HUES48 (cell line): Measurements from ENCODE around the gene POU2AF3.

Experiments
- H3K27ac ChIP-seq: one replicate; pipeline ENCODE4 v1.7.0; 2013; ENCODE audit warnings: low read depth, low read length, inconsistent platforms
- H3K27me3 ChIP-seq: 2 replicates; pipeline ENCODE4 v1.6.1; 2013; ENCODE audit warnings: mild to moderate bottlenecking, low read length; ENCODE audit not compliant: control insufficient read depth, insufficient read depth
- H3K36me3 ChIP-seq: 2 replicates; pipeline ENCODE4 v1.6.1; 2013; ENCODE audit warnings: low read length; ENCODE audit not compliant: control insufficient read depth, insufficient read depth
- H3K4me1 ChIP-seq: 2 replicates; pipeline ENCODE4 v1.6.1; 2013; ENCODE audit warnings: mild to moderate bottlenecking, low read length; ENCODE audit not compliant: control insufficient read depth, insufficient read depth
- H3K4me3 ChIP-seq: 2 replicates; pipeline ENCODE4 v1.5.1; 2013; ENCODE audit warnings: mild to moderate bottlenecking, low read depth, low read length
- H3K9ac ChIP-seq: 2 replicates; pipeline ENCODE4 v1.6.1; 2013; ENCODE audit warnings: mild to moderate bottlenecking, low read depth, low read length, moderate library complexity
- H3K9me3 ChIP-seq: 2 replicates; pipeline ENCODE4 v1.6.1; 2013; ENCODE audit warnings: low read length; ENCODE audit not compliant: control insufficient read depth, insufficient read depth

The POU2AF3 gene

GRCh38 chr11:111301004-111301841 lies 2.9 kb downstream of the POU2AF3 start:
- no peak overlapping the region for H3K27ac ChIP-seq
- peaks cover 30% of the 10 kb centered on the region for H3K4me1 ChIP-seq
- no peak overlapping the region for H3K4me3 ChIP-seq

GRCh38 chr11:111301842-111302118 lies 3.4 kb downstream of the POU2AF3 start:
- Histone ChIP-seq H3K4me3 (no peak overlapping the region), H3K9ac (no peak overlapping the region), H3K27me3 (peaks cover 37% of the 10 kb centered on the region), H3K27ac (no peak overlapping the region), H3K9me3 (no peaks in the 10 kb centered on the region), H3K36me3 (no peaks in the 10 kb centered on the region), H3K4me1 (peaks cover 30% of the 10 kb centered on the region)

More at GRCh38 chr11:111301004-111301841, 2.9 kb downstream of the POU2AF3 start:
- no peak overlapping the region for H3K9ac ChIP-seq
- H3K36me3 ChIP-seq, result no peaks in the 10 kb centered on the region
- no peaks in the 10 kb centered on the region for H3K9me3 ChIP-seq
- H3K27me3 ChIP-seq, result peaks cover 37% of the 10 kb centered on the region

- no peak overlapping the region for H3K27ac ChIP-seq
- no peak overlapping the region for H3K9ac ChIP-seq
- no peaks in the 10 kb centered on the region for H3K36me3 ChIP-seq
- peaks cover 37% of the 10 kb centered on the region for H3K27me3 ChIP-seq
- H3K9me3 ChIP-seq, result no peaks in the 10 kb centered on the region
- peaks cover 30% of the 10 kb centered on the region for H3K4me1 ChIP-seq
- H3K4me3 ChIP-seq, result no peak overlapping the region
These were observed 4.0 kb downstream of the POU2AF3 start for GRCh38 chr11:111302298-111302697.

DNA sequence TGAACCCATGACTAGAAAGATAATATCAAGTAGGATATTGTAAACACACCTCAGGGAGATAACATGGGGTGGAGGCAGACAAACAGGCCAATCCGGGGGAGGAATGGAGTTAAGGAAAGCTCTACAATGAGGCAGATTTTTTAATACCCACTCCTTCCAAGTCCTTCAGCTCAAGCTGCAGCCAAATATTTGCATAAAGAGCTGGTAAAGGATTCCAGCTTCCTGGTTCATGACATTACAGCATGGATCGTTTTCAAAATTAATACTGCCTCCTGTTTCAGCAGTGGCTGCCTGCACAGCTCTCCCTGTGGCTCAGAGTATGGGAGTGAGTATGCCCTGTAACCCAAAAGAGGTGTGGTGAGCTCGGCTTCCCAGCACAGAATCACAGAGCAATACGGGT lies 5.1 kb downstream of the POU2AF3 start:
- Histone ChIP-seq H3K4me3 (no peak overlapping the region), H3K36me3 (no peaks in the 10 kb centered on the region), H3K27me3 (peaks cover 29% of the 10 kb centered on the region), H3K4me1 (peaks cover 25% of the 10 kb centered on the region), H3K9ac (no peak overlapping the region), H3K9me3 (no peaks in the 10 kb centered on the region), H3K27ac (no peak overlapping the region)

DNA sequence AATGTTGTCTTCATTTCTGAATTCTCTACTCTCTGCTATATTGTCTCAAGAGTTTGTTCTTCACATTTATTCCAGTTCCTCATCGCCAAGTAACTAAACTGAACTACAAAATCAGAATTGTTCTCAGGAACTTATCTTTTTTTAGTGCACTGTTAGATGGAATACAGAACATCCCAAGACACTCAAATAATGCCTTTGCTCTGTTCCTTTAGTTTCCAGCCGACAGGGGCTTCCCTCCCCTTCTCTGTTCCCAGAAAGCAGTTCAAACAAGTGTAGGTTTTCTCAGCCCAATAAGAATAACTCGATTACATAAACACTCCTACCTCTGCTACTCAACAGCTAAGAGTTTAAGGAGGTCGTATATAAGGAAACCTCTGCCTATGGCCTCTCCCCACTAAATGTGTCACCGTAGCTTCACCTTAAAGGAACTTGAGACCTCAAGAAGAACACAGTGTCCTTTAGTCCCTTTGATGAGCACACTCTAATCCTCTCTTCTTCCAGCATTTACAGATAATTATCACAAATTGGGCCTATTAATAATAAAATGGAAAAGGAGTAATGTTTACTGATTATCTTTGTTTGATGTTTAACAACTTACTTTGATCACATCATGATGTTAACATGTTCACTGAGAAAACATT lies 6.9 kb downstream of the POU2AF3 start:
- Histone ChIP-seq H3K27ac (no peak overlapping the region), H3K4me3 (no peak overlapping the region), H3K27me3 (peaks cover 13% of the 10 kb centered on the region)

GRCh38 chr11:111305876-111306275 lies 7.5 kb downstream of the POU2AF3 start:
- peaks cover 17% of the 10 kb centered on the region for H3K4me1 ChIP-seq
- no peaks in the 10 kb centered on the region for H3K36me3 ChIP-seq
- H3K27me3 ChIP-seq, result peaks cover 8% of the 10 kb centered on the region; the same call in 1 of the 2 replicates

More for the DNA sequence above, 6.9 kb downstream of the POU2AF3 start:
- H3K4me1 ChIP-seq, result peaks cover 20% of the 10 kb centered on the region
- no peaks in the 10 kb centered on the region for H3K9me3 ChIP-seq
- H3K9ac ChIP-seq, result no peak overlapping the region
- no peaks in the 10 kb centered on the region for H3K36me3 ChIP-seq

DNA sequence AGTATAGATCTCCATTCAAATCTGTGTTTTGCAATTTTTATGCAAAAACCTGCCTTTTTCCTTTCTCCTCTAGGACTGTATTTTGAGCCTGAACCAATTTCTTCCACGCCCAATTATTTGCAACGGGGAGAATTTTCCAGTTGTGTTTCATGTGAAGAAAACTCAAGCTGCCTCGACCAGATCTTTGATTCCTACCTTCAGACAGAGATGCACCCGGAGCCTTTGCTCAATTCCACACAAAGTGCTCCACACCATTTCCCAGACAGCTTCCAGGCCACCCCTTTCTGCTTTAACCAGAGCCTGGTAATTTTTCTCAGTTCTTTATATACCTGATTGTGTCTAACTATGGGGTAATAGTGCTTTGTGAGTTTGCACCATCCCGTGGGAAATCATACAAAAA lies 8.0 kb downstream of the POU2AF3 start:
- H3K9me3 ChIP-seq, result no peaks in the 10 kb centered on the region
- H3K4me3 ChIP-seq, result no peak overlapping the region
- H3K9ac ChIP-seq, result no peak overlapping the region
- H3K4me1 ChIP-seq, result peaks cover 17% of the 10 kb centered on the region
- H3K27me3 ChIP-seq, result 0 out of 2 replicates have a peak, but pooled peaks cover 3% of the 10 kb centered on the region
- no peaks in the 10 kb centered on the region for H3K36me3 ChIP-seq
- no peak overlapping the region for H3K27ac ChIP-seq

More at GRCh38 chr11:111305876-111306275, 7.5 kb downstream of the POU2AF3 start:
- no peaks in the 10 kb centered on the region for H3K9me3 ChIP-seq
- H3K27ac ChIP-seq, result no peak overlapping the region
- no peak overlapping the region for H3K4me3 ChIP-seq
- no peak overlapping the region for H3K9ac ChIP-seq

GRCh38 chr11:111307472-111308108 lies 9.2 kb downstream of the POU2AF3 start:
- H3K27ac ChIP-seq, result no peak overlapping the region
- H3K36me3 ChIP-seq, result no peaks in the 10 kb centered on the region
- no peaks in the 10 kb centered on the region for H3K27me3 ChIP-seq
- no peaks in the 10 kb centered on the region for H3K9me3 ChIP-seq
- H3K9ac ChIP-seq, result no peak overlapping the region
- peaks cover 12% of the 10 kb centered on the region for H3K4me1 ChIP-seq
- no peak overlapping the region for H3K4me3 ChIP-seq

DNA sequence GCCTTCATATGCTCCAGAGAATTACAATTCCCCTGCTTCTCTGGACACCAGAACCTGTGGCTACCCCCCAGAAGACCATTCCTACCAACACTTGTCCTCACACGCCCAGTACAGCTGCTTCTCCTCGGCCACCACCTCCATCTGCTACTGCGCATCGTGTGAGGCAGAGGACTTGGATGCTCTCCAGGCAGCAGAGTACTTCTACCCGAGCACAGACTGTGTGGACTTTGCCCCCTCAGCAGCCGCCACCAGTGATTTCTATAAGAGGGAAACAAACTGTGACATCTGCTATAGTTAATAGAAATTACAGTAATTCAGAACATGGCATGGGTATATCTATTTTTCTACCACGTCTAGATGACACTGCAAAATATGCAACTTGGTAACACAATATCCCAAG lies 9.8 kb downstream of the POU2AF3 start:
- Histone ChIP-seq H3K27ac (no peak overlapping the region), H3K36me3 (no peaks in the 10 kb centered on the region), H3K4me1 (peaks cover 6% of the 10 kb centered on the region), H3K27me3 (no peaks in the 10 kb centered on the region), H3K4me3 (no peak overlapping the region), H3K9me3 (no peaks in the 10 kb centered on the region), H3K9ac (no peak overlapping the region)

- no peaks in the 10 kb centered on the region for H3K9me3 ChIP-seq
- no peak overlapping the region for H3K9ac ChIP-seq
- no peak overlapping the region for H3K27ac ChIP-seq
- H3K27me3 ChIP-seq, result no peaks in the 10 kb centered on the region
- no peak overlapping the region for H3K4me3 ChIP-seq
- H3K4me1 ChIP-seq, result no peaks in the 10 kb centered on the region
- H3K36me3 ChIP-seq, result no peaks in the 10 kb centered on the region
These were observed 11.0 kb downstream of the POU2AF3 start for GRCh38 chr11:111309215-111309915.
